ENCODE measurements around the gene MGARP. TPM values are rescaled to one million over a fixed set of nuclear protein-coding genes. Genes with fewer than 3 reads are reported as not detected.

Gene MGARP
- polyA plus RNA-seq, 1 donor: 0.37 TPM

DNA sequence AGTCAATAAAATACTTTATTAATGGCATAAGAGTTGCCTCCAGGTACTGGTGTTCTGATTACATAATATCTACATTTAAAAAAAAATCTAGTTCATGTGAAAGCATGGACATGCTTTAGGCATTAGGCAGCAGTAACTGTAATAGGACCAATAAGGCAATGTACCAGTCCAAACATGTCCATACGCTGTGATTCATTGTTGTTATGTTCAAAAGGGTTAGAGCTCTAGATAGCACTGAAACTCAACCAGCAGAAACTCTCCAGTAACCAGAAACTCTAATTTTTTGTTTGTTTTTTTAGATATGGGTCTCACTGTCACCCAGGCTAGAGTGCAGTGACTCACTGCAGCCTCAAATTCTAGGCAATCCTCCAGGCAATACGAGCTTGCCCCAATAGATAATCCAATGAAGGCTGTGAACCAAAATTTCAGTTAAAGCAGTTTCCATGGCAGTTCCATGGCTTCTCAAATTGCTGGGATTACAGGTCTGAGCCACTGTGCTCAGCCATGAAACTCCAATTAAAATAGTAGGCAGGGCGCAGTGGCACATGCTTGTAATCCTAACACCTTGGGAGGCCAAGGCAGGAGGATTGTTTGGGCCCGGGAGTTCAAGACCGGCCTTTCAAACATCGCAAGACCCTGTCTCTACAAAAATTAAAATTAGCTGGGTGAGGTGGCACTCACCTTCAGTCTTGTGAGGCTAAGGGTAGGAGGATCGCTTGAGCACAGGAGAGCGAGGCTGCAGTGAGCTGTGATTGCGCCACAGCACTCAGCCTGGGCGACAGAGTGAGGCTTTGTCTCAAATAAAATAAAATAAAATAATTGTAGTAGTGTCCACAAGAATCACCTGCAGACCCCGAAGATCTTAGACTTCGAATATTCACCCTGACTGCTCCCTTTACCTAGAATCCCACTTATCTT, 36.3 kb downstream of the MGARP start:
- no peak for DNase-seq
- Histone ChIP-seq H3K27ac (ENCODE audit: low read length) (no peak overlapping the region), H3K4me1 (ENCODE audit: control insufficient read depth, insufficient read depth, low read length) (no peaks in the 10 kb centered on the region), H3K4me3 (ENCODE audit: low read length) (no peak overlapping the region), H3K9me3 (ENCODE audit: control insufficient read depth, low read depth, low read length) (no peaks in the 10 kb centered on the region), H3K27me3 (ENCODE audit: control insufficient read depth, insufficient read depth, low read length) (no peaks in the 10 kb centered on the region), H3K36me3 (ENCODE audit: control insufficient read depth, insufficient read depth, low read length) (no peaks in the 10 kb centered on the region)
- 100% methylated on average over 3 of the region's 12 CpGs for WGBS (ENCODE audit: insufficient coverage, low lambda C conversion rate)

DNA sequence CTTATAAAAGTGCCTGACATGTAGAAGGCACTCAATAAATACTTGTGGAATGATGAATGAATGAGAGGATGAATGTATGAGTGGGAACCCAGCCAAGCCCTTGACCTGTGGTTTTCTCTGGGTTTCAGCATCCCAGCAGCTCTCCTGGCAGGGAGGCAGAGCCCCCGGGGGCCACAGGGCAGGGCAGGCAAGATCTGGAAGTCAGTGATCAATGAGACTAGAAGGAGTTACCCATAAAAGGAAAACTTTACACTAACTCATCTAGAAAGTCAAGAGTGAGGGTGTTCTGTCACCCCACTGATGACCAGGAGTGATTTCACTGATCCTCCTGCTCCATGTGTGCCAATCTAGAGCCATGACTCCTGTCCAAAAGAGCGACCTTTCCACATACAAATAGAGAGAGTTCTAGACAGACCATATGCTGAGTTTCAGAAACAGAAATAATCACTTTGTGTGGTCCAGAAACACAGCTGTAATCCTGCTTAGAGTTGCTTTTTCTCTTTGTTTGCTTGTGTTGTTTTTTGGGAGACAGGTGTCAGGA, 37.4 kb downstream of the MGARP start:
- Histone ChIP-seq H3K27ac (ENCODE audit: low read length) (no peak overlapping the region), H3K4me3 (ENCODE audit: low read length) (no peak overlapping the region), H3K36me3 (ENCODE audit: control insufficient read depth, insufficient read depth, low read length) (no peaks in the 10 kb centered on the region), H3K4me1 (ENCODE audit: control insufficient read depth, insufficient read depth, low read length) (no peaks in the 10 kb centered on the region), H3K27me3 (ENCODE audit: control insufficient read depth, insufficient read depth, low read length) (no peaks in the 10 kb centered on the region), H3K9me3 (ENCODE audit: control insufficient read depth, low read depth, low read length) (no peaks in the 10 kb centered on the region)
- no peak for DNase-seq
- no CpG with 5 or more reads among the region's 2 CpGs for WGBS (ENCODE audit: insufficient coverage, low lambda C conversion rate)

DNA sequence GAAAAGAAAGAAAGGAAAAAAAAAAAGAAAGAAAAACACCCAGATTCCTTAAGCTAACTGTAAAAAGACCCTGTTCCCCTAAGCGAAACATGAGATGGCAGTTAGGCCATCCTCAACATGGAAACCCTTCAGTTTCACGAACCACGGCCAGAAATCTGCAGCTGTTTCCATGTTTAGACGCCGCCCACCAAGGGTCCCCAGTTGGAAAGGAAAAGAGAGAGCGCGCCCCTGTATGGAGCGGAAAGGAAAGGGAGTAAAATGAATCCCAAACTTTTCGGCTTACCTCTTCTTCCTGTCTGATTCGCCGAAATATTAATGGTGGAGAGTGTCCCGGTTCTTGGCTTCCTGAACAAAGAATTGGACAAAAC, 38.3 kb downstream of the MGARP start:
- H3K27me3 ChIP-seq (ENCODE audit: control insufficient read depth, insufficient read depth, low read length): no peaks in the 10 kb centered on the region
- H3K36me3 ChIP-seq (ENCODE audit: control insufficient read depth, insufficient read depth, low read length): no peaks in the 10 kb centered on the region
- H3K9me3 ChIP-seq (ENCODE audit: control insufficient read depth, low read depth, low read length): no peaks in the 10 kb centered on the region
- no peak overlapping the region for H3K27ac ChIP-seq (ENCODE audit: low read length)
- no peak for DNase-seq
- no peak overlapping the region for H3K4me3 ChIP-seq (ENCODE audit: low read length)
- H3K4me1 ChIP-seq (ENCODE audit: control insufficient read depth, insufficient read depth, low read length): no peaks in the 10 kb centered on the region
- 80% methylated on average over 1 of the region's 12 CpGs for WGBS (ENCODE audit: insufficient coverage, low lambda C conversion rate)

DNA sequence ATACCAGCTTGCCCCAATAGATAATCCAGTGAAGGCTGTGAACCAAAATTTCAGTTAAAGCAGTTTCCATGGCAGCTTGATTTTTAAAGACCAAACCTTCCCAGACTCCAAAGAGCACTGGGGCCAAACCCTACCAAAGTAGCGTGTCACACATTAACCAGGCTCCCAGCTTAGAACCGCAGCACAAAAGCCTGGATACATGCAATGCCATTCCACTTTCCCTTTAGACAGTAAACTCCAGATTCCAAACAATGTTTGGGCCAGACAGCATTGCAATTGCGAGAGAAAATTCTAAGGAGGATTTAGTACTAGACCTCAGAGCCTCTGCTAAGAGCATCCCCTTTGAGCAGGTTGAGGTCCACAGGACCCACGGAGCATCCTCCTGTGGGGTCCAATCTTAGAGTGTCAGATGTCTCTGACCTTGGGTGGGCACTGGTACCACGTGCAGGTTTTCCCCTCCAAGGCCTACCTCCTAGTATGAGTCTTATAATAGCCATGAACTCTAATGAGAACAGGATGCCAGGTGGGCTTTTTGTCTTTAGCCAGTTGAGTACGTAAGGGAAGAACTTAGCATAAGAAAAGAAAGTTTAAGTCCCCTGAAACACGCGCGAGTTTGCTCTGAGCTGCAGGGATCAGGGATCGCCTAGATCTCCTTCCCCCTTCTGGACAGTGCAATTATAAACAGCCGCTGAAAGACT, 38.8 kb downstream of the MGARP start:
- DNase-seq: peak in 1 of 2 donors; percentile 14

DNA sequence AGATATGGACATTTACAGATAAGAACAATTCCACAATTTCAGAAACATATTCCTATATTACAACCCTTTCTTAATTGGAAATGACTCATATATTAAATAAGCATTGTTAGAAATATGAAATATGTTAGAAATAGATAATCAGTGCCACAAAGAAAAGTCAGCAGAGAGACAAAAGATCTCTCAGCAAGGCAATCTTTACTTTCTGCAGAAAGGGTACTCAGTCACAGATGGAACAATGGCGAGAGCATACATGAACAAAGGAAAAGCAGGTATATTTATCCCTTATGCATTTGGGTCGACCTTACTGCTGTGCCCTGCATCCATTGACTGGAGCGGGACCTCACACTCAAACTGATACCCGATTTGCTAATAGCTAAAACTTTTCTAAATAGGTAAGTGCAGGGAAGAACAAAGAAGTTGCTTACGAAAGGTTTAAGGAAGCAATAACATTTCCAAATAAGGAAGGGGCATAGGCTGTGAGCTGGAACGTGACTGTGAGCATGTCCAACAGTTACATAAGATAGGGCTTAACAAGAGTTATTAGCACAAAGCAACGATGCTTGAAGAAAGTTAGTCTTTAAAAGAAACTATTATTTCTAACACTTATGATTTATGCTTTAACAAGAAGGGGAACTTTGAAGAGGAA, 40.8 kb downstream of the MGARP start:
- no peaks in the 10 kb centered on the region for H3K9me3 ChIP-seq (ENCODE audit: control insufficient read depth, low read depth, low read length)
- no peaks in the 10 kb centered on the region for H3K36me3 ChIP-seq (ENCODE audit: control insufficient read depth, insufficient read depth, low read length)
- H3K4me3 ChIP-seq (ENCODE audit: low read length): no peak overlapping the region
- no CpG with 5 or more reads among the region's 7 CpGs for WGBS (ENCODE audit: insufficient coverage, low lambda C conversion rate)
- no peaks in the 10 kb centered on the region for H3K4me1 ChIP-seq (ENCODE audit: control insufficient read depth, insufficient read depth, low read length)
- H3K27me3 ChIP-seq (ENCODE audit: control insufficient read depth, insufficient read depth, low read length): no peaks in the 10 kb centered on the region
- no peak overlapping the region for H3K27ac ChIP-seq (ENCODE audit: low read length)
- no peak for DNase-seq

More for the DNA sequence above, 38.8 kb downstream of the MGARP start:
- 97% methylated on average over 5 of the region's 11 CpGs for whole genome bisulfite sequencing (ENCODE audit: insufficient coverage, low lambda C conversion rate)
- Histone ChIP-seq H3K27ac (ENCODE audit: low read length) (no peak overlapping the region), H3K9me3 (ENCODE audit: control insufficient read depth, low read depth, low read length) (no peaks in the 10 kb centered on the region), H3K4me1 (ENCODE audit: control insufficient read depth, insufficient read depth, low read length) (no peaks in the 10 kb centered on the region), H3K36me3 (ENCODE audit: control insufficient read depth, insufficient read depth, low read length) (no peaks in the 10 kb centered on the region), H3K27me3 (ENCODE audit: control insufficient read depth, insufficient read depth, low read length) (no peaks in the 10 kb centered on the region), H3K4me3 (ENCODE audit: low read length) (no peak overlapping the region)

DNA sequence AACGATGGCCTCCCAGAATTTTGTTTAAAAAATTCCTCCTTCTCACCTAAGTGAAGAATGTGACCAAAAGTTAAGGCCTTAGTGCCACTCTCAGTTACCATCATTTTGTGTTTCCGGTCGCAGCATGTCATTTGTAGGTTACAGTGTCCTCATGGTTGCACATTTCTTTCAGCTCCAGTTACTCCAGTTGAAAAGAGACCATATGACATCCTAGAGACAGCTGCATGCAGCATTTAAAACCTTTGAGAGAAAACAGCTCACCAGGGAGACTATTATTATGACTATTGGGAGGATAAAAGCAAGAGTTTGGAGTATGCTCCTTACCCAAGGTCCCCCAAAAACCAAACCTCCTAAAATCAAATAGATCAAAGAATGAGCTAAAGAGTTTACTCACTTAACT, 45.8 kb downstream of the MGARP start:
- H3K27ac ChIP-seq (ENCODE audit: low read length): no peak overlapping the region
- no peak for DNase-seq
- H3K4me3 ChIP-seq (ENCODE audit: low read length): no peak overlapping the region
- no peaks in the 10 kb centered on the region for H3K27me3 ChIP-seq (ENCODE audit: control insufficient read depth, insufficient read depth, low read length)
- no peaks in the 10 kb centered on the region for H3K36me3 ChIP-seq (ENCODE audit: control insufficient read depth, insufficient read depth, low read length)
- H3K4me1 ChIP-seq (ENCODE audit: control insufficient read depth, insufficient read depth, low read length): no peaks in the 10 kb centered on the region
- H3K9me3 ChIP-seq (ENCODE audit: control insufficient read depth, low read depth, low read length): no peaks in the 10 kb centered on the region
- no CpG with 5 or more reads among the region's 3 CpGs for WGBS (ENCODE audit: insufficient coverage, low lambda C conversion rate)

DNA sequence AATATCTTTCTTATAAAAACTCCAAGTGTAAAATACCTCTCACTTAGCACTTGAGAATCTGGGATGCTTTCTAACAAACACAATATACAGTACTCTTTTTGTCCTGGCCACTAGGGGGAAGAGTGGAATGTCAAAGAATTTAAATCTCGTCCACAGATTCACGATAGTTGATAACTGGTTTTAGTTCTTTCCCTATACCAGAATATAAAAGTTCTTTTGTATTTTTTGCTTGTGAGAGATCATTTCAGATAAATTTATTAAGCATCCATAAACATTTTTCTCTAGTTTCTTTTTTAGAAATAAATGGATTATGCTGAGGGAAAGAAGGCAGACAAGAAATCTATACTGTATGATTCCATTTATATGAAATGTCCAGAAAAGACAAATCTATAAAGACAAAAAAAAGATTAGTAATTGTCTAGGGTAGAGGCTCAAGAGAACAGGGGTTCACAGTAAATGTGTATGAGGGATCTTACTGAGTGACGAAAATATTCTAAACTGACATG, 50.4 kb downstream of the MGARP start:
- WGBS (ENCODE audit: insufficient coverage, low lambda C conversion rate): 39% methylated on average over 3 of the region's 3 CpGs
- Histone ChIP-seq H3K36me3 (ENCODE audit: control insufficient read depth, insufficient read depth, low read length) (no peaks in the 10 kb centered on the region), H3K4me3 (ENCODE audit: low read length) (no peak overlapping the region), H3K4me1 (ENCODE audit: control insufficient read depth, insufficient read depth, low read length) (no peaks in the 10 kb centered on the region), H3K27ac (ENCODE audit: low read length) (no peak overlapping the region), H3K9me3 (ENCODE audit: control insufficient read depth, low read depth, low read length) (no peaks in the 10 kb centered on the region), H3K27me3 (ENCODE audit: control insufficient read depth, insufficient read depth, low read length) (no peaks in the 10 kb centered on the region)
- peak; percentile 27 to 35 for DNase-seq

DNA sequence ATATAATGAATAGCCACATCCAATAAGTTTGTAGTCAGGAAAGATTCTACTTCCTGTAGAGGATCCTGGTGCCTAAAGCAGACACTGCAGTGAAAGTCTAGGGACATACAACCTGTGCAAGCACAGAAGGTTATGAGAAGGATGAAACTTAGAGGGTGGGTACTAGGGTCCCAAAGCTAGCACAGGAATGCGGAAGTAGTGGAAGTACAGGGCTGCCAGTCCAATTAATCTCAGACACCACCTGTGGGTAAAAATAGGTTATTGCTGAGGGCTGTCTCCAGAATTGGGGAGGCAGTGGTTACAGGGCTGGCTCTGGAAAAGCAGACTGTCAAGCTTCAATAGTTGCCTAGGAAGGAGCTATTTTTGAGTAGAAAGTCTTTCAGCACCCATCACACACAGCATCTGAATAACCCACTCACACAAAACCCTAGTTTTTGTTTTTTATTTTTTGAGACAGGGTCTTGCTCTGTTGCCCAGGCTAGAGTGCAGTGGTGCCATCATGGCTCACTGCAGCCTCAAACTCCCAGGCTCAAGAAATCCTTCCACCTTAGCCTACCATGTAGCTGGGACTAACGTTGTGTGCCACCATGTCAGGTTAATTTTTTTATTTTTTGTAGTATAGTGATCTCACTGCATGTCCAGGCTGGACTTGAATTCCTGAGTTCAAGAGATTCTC, 52.2 kb downstream of the MGARP start:
- Histone ChIP-seq H3K4me1 (ENCODE audit: control insufficient read depth, insufficient read depth, low read length) (no peaks in the 10 kb centered on the region), H3K9me3 (ENCODE audit: control insufficient read depth, low read depth, low read length) (no peaks in the 10 kb centered on the region), H3K27ac (ENCODE audit: low read length) (no peak overlapping the region), H3K4me3 (ENCODE audit: low read length) (no peak overlapping the region), H3K36me3 (ENCODE audit: control insufficient read depth, insufficient read depth, low read length) (no peaks in the 10 kb centered on the region), H3K27me3 (ENCODE audit: control insufficient read depth, insufficient read depth, low read length) (no peaks in the 10 kb centered on the region)
- DNase-seq: no peak
- WGBS (ENCODE audit: insufficient coverage, low lambda C conversion rate): no CpG with 5 or more reads among the region's 2 CpGs

DNA sequence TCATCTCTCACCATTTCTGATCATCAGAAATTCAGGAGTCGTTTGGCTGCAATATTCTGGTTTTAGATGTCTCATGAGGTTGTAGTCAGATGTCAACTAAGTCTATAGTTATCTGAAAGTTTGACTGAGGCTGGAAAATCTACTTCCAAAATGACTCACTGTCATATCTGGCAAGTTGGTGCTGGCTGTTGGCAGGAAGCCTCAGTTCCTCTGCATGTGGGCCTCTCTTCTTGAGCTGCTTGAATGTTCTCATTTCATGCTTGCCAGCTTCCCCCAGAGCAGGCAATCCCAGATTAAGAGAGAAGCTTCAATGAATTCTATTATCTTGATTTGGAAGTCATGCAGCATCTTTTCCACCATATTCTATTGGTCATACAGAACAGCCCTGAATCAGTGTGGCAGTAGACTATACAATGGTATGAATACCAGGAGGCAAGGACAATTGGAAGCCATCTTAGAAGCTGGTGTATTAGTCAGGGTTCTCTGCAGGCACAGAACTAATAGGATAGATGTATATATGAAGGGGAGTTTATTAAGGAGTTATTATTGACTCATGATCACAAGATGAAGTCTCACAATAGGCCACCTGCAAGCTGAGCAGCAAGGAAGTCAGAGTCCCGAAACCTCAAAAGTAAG, 56.2 kb downstream of the MGARP start:
- Histone ChIP-seq H3K27ac (ENCODE audit: low read length) (no peak overlapping the region), H3K27me3 (ENCODE audit: control insufficient read depth, insufficient read depth, low read length) (no peaks in the 10 kb centered on the region), H3K4me1 (ENCODE audit: control insufficient read depth, insufficient read depth, low read length) (no peaks in the 10 kb centered on the region), H3K9me3 (ENCODE audit: control insufficient read depth, low read depth, low read length) (no peaks in the 10 kb centered on the region), H3K4me3 (ENCODE audit: low read length) (no peak overlapping the region), H3K36me3 (ENCODE audit: control insufficient read depth, insufficient read depth, low read length) (no peaks in the 10 kb centered on the region)
- DNase-seq: no peak
- no CpG with 5 or more reads among the region's 2 CpGs for WGBS (ENCODE audit: insufficient coverage, low lambda C conversion rate)
